HFFc6 (cell line): ENCODE data around the gene WDPCP. TPM values are rescaled to one million over a fixed set of nuclear protein-coding genes. Genes with fewer than 3 reads are reported as not detected.
"Not testable (repeated sequence)": the region's sequence is repeated elsewhere in the genome, so short reads cannot be mapped to it uniquely, and the experiment has no call there.

ENCODE experiments used
- DNase-seq: peaks from one replicate; pipeline ENCODE4 v3.0.0-alpha.2; 2018
- H3K27ac Mint-ChIP-seq: 2 replicates; pipeline ENCODE4 v1.8.0; 2020; ENCODE audit warnings: mild to moderate bottlenecking, mixed read lengths
- H3K27me3 Mint-ChIP-seq: 2 replicates; pipeline ENCODE4 v1.8.0; 2021; ENCODE audit warnings: mild to moderate bottlenecking, moderate library complexity, mixed read lengths; ENCODE audit not compliant: insufficient read depth
- H3K36me3 Mint-ChIP-seq: 2 replicates; pipeline ENCODE4 v1.8.0; 2021; ENCODE audit warnings: low read depth, mixed read lengths
- H3K4me1 Mint-ChIP-seq: 2 replicates; pipeline ENCODE4 v1.8.0; 2020; ENCODE audit warnings: low read depth, mixed read lengths
- H3K4me3 Mint-ChIP-seq: 2 replicates; pipeline ENCODE4 v1.8.0; 2020; ENCODE audit warnings: mild to moderate bottlenecking, moderate library complexity, mixed read lengths
- H3K9me3 Mint-ChIP-seq: 2 replicates; pipeline ENCODE4 v1.8.0; 2020; ENCODE audit warnings: mild to moderate bottlenecking, mixed read lengths
- total RNA-seq, 6 experiments: library from RNA; stranded (reverse); fragmentation: NEBNext Ultra II Directional; extraction: Animal tissue kit (Norgen Biotek cat#: 25700); gene quantifications; 2 replicates in 1 of 6; 3 replicates in 5 of 6; pipeline ENCODE4 v1.2.3, GENCODE V29; 2021
- TF ChIP-seq, protein P1 (sequence below): fragments of 200-600 bp; sonication (generic); IDR thresholded peaks from 2 replicates; pipeline ENCODE4 v1.5.0; 2021; ENCODE audit warnings: antibody characterized with exemption, mild to moderate bottlenecking

WDPCP gene
- total RNA-seq, 6 experiments from 2014 or later: 3.0 to 5.9 (median 4.6) TPM

DNA sequence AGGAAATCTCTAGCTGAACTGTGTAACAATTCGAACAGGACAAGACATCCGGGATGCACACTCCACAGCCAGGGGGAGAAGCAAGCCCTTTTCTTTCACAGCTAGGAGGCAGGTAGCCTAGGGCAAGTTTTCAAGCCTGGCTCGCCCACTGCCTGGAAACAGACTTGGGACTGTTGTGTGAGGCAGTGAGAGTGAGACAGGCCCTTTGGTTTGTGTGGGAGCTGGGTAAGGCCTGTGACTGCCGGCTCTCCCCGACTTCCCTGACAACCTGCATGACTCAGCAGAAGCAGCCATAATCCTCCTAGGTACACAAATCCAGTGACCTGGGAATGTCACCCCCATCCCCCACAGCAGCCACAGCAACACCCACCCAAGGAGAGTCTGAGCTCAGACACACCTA lies 179.7 kb downstream of the WDPCP start:
- Mint-ChIP-seq H3K4me1 (peaks cover 6% of the 10 kb centered on the region; the same call in 1 of the 2 replicates), H3K9me3 (no peaks in the 10 kb centered on the region), H3K27ac (no peak overlapping the region), H3K4me3 (no peak overlapping the region), H3K36me3 (no peaks in the 10 kb centered on the region), H3K27me3 (peaks cover 2% of the 10 kb centered on the region; the same call in 1 of the 2 replicates)
- DNase-seq: no peak
- TF ChIP-seq, protein P1, sequence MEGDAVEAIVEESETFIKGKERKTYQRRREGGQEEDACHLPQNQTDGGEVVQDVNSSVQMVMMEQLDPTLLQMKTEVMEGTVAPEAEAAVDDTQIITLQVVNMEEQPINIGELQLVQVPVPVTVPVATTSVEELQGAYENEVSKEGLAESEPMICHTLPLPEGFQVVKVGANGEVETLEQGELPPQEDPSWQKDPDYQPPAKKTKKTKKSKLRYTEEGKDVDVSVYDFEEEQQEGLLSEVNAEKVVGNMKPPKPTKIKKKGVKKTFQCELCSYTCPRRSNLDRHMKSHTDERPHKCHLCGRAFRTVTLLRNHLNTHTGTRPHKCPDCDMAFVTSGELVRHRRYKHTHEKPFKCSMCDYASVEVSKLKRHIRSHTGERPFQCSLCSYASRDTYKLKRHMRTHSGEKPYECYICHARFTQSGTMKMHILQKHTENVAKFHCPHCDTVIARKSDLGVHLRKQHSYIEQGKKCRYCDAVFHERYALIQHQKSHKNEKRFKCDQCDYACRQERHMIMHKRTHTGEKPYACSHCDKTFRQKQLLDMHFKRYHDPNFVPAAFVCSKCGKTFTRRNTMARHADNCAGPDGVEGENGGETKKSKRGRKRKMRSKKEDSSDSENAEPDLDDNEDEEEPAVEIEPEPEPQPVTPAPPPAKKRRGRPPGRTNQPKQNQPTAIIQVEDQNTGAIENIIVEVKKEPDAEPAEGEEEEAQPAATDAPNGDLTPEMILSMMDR: no peak

DNA sequence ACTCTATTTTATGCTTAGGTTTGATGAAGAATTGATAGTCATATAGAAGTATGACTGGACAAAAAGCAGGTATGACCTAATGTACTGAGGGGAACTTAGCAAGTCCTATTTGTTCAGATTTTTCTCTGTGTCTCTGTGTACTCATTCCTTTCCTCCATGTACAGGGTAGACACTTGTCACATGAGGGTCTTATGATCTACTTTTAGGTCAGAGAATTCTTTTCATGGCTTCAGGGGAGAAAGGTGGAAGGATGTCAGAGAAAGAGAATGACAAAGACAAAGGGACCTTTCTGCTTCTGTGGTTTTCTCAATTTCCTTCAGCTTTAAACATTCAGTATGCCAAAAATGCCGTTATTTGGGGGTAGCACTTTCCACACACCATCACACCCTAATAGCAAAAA lies 181.6 kb downstream of the WDPCP start:
- peaks cover 2% of the 10 kb centered on the region; the same call in 1 of the 2 replicates for H3K27me3 Mint-ChIP-seq
- peaks cover 6% of the 10 kb centered on the region; the same call in 1 of the 2 replicates for H3K4me1 Mint-ChIP-seq
- H3K36me3 Mint-ChIP-seq: no peaks in the 10 kb centered on the region; the same call in 1 of the 2 replicates
- TF ChIP-seq, protein P1: no peak
- no peak overlapping the region for H3K4me3 Mint-ChIP-seq
- no peaks in the 10 kb centered on the region for H3K9me3 Mint-ChIP-seq
- H3K27ac Mint-ChIP-seq: no peak overlapping the region
- DNase-seq: no peak

DNA sequence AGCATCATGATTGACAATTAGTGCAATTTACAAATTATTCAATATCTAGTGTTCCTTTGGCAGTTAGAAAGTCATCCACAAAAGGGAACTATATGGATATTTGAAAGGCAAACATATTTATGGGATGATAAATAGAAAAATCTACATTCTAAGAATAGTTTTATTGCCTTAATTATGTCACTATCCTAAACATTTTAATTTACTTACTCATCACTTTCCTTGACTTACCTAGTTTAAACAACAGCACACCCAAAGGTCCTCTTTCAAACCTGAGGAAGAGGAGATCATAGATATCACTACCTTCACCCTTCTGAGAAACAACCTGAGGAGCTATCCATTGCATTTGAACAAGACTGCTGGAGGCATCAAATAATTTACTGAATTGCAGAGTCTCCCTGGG lies 184.5 kb downstream of the WDPCP start:
- no peak for DNase-seq
- H3K36me3 Mint-ChIP-seq: no peaks in the 10 kb centered on the region; the same call in 1 of the 2 replicates
- peaks cover 6% of the 10 kb centered on the region; the same call in 1 of the 2 replicates for H3K4me1 Mint-ChIP-seq
- H3K4me3 Mint-ChIP-seq: no peak overlapping the region
- no peaks in the 10 kb centered on the region for H3K9me3 Mint-ChIP-seq
- no peak overlapping the region for H3K27ac Mint-ChIP-seq
- peaks cover 1% of the 10 kb centered on the region; the same call in 1 of the 2 replicates for H3K27me3 Mint-ChIP-seq
- TF ChIP-seq, protein P1: no peak

DNA sequence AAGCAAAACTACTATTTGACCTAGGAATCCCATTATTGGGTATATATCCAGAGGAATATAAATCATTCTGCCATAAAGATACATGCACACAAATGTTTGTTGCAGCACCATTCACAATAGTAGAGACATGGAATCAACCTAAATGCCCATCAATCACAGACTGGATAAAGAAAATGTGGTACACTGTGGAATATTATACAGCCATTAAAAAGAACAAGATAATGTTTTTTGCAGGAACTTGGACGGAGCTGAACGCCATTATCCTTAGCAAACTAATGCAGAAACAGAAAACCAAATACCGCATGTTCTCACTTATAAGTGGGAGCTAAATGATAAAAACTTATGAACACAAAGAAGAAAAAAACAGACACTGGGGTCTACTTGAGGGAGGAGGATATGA lies 185.4 kb downstream of the WDPCP start:
- H3K4me3 Mint-ChIP-seq, H3K4me1 Mint-ChIP-seq, DNase-seq, H3K9me3 Mint-ChIP-seq, H3K27ac Mint-ChIP-seq, H3K27me3 Mint-ChIP-seq, H3K36me3 Mint-ChIP-seq: not testable (repeated sequence)

DNA sequence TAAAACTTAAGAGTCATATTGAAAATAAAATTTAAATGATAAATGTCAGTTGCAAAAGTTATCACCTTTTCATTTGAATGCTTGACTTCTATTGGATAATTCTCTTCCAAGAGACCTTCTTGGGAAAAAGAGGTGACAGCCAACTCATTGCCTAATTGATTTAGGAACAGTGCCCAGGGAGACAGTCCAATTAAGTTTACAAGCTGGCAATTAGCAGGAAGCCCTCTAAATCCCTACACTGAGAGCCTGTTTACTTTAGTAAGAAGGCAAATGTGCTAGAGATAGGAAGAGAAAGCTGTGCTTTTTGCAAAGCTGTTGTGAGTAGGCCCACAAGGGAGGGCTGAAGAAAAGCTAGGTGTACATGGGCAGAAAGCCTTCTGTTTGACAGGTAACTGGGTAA lies 189.1 kb downstream of the WDPCP start:
- Mint-ChIP-seq H3K4me1 (no peaks in the 10 kb centered on the region), H3K36me3 (peaks cover 7% of the 10 kb centered on the region; the same call in 1 of the 2 replicates), H3K9me3 (no peaks in the 10 kb centered on the region), H3K4me3 (no peak overlapping the region), H3K27me3 (no peaks in the 10 kb centered on the region), H3K27ac (no peak overlapping the region)
- TF ChIP-seq, protein P1: no peak
- no peak for DNase-seq

GRCh38 chr2:63379451-63379850 lies 208.8 kb downstream of the WDPCP start:
- H3K4me1 Mint-ChIP-seq: no peaks in the 10 kb centered on the region
- no peak overlapping the region for H3K4me3 Mint-ChIP-seq
- no peak for DNase-seq
- no peaks in the 10 kb centered on the region for H3K36me3 Mint-ChIP-seq
- no peaks in the 10 kb centered on the region for H3K27me3 Mint-ChIP-seq
- TF ChIP-seq, protein P1: no peak
- H3K9me3 Mint-ChIP-seq: no peaks in the 10 kb centered on the region
- H3K27ac Mint-ChIP-seq: no peak overlapping the region
